HuH-7 (cell line): ENCODE measurements around the gene GALNT7.

Source experiments
- DNase-seq: peaks from one replicate; pipeline ENCODE4 v3.0.0; 2011; ENCODE audit warnings: low spot score

GALNT7 gene

GRCh38 chr4:173265751-173266150 lies 97.1 kb downstream of the GALNT7 start:
- no peak for DNase-seq

- DNase-seq = no peak
Measured at GRCh38 chr4:173267711-173268110, 99.1 kb downstream of the GALNT7 start.

- DNase-seq = no peak
Measured at GRCh38 chr4:173269280-173269679, 100.7 kb downstream of the GALNT7 start.

- DNase-seq = no peak
Measured at GRCh38 chr4:173270312-173271027, 101.9 kb downstream of the GALNT7 start.

GRCh38 chr4:173272314-173272713 lies 103.7 kb downstream of the GALNT7 start:
- DNase-seq = no peak

- DNase-seq = no peak
Measured at GRCh38 chr4:173272996-173273395, 104.4 kb downstream of the GALNT7 start.

- no peak for DNase-seq
Measured at GRCh38 chr4:173273941-173274340, 105.3 kb downstream of the GALNT7 start.

- no peak for DNase-seq
Measured at GRCh38 chr4:173274744-173275143, 106.1 kb downstream of the GALNT7 start.

- DNase-seq = no peak
Measured at GRCh38 chr4:173275150-173275549, 106.5 kb downstream of the GALNT7 start.

GRCh38 chr4:173277340-173277739 lies 108.7 kb downstream of the GALNT7 start:
- DNase-seq = no peak

- no peak for DNase-seq
Measured at GRCh38 chr4:173280998-173281397, 112.4 kb downstream of the GALNT7 start.

GRCh38 chr4:173281406-173282255 lies 113.0 kb downstream of the GALNT7 start:
- no peak for DNase-seq

- no peak for DNase-seq
Measured at GRCh38 chr4:173282256-173282562, 113.6 kb downstream of the GALNT7 start.

- DNase-seq = no peak
Measured at GRCh38 chr4:173282626-173283025, 114.0 kb downstream of the GALNT7 start.

- DNase-seq = no peak
Measured at GRCh38 chr4:173284463-173284862, 115.9 kb downstream of the GALNT7 start.

- no peak for DNase-seq
Measured at GRCh38 chr4:173287486-173287885, 118.9 kb downstream of the GALNT7 start.

- DNase-seq = no peak
Measured at GRCh38 chr4:173288296-173288695, 119.7 kb downstream of the GALNT7 start.

GRCh38 chr4:173288698-173289352 lies 120.2 kb downstream of the GALNT7 start:
- no peak for DNase-seq

GRCh38 chr4:173289353-173289727 lies 120.7 kb downstream of the GALNT7 start:
- no peak for DNase-seq

- DNase-seq = no peak
Measured at GRCh38 chr4:173291899-173292298, 123.3 kb downstream of the GALNT7 start.

GRCh38 chr4:173293663-173294062 lies 125.1 kb downstream of the GALNT7 start:
- no peak for DNase-seq

- no peak for DNase-seq
Measured at GRCh38 chr4:173294444-173294843, 125.8 kb downstream of the GALNT7 start.
